Spinal cord (tissue), 10 donors: ENCODE results near the gene KCNQ1. TPM values are rescaled to one million over a fixed set of nuclear protein-coding genes. Genes with fewer than 3 reads are reported as not detected.

Source experiments
- DNase-seq, 6 donors: peaks; one replicate each; pipeline versions ENCODE4 v3.0.0 to v3.0.0-alpha.2; 2013 to 2015; ENCODE audit warnings: low spot score in 6 of 6, low read depth in 4 of 6
- H3K27ac ChIP-seq: one replicate; pipeline ENCODE4 v1.5.1; 2013; ENCODE audit warnings: low read depth, low read length, control low read depth
- H3K27me3 ChIP-seq: one replicate; pipeline ENCODE4 v1.6.1; 2013; ENCODE audit warnings: low read length; ENCODE audit not compliant: control insufficient read depth, insufficient read depth
- H3K36me3 ChIP-seq: one replicate; pipeline ENCODE4 v1.6.1; 2013; ENCODE audit warnings: low read length; ENCODE audit not compliant: control insufficient read depth, insufficient read depth
- H3K4me1 ChIP-seq: one replicate; pipeline ENCODE4 v1.6.1; 2013; ENCODE audit warnings: low read length; ENCODE audit not compliant: control insufficient read depth, insufficient read depth
- H3K4me3 ChIP-seq: one replicate; pipeline ENCODE4 v1.5.1; 2013; ENCODE audit warnings: low read depth, low read length, control low read depth
- H3K9me3 ChIP-seq: one replicate; pipeline ENCODE4 v1.6.1; 2013; ENCODE audit warnings: low read length; ENCODE audit not compliant: control insufficient read depth, insufficient read depth
- WGBS: methylation state at CpG from one replicate; pipeline ENCODE4 v1.1.5; 2013; ENCODE audit warnings: missing lambda C conversion rate; ENCODE audit not compliant: insufficient coverage; 5-methylcytosine and 5-hydroxymethylcytosine counted together
- polyA plus RNA-seq, 2 donors: library from polyadenylated mRNA; unstranded; fragments of 120-200 nt; gene quantifications; one replicate each; pipeline ENCODE4 v1.2.1, GENCODE V29; 2013; ENCODE audit not compliant: insufficient read length in 2 of 2
- total RNA-seq, 2 donors: library from RNA; depleted of rRNA in 1 of 2; stranded (reverse); fragments of 120-200 nt in 1 of 2; fragments of >200 nt in 1 of 2; gene quantifications; one replicate each; pipeline versions ENCODE4 v1.2.3 to v1.2.4, GENCODE V29; 2013 to 2014
- donor health status: healthy.

The KCNQ1 gene
- total and polyA plus RNA-seq, 4 donors, result 0.83 to 3.1 (median 2.1) TPM

GRCh38 chr11:2577031-2577990 lies 132.5 kb downstream of the KCNQ1 start:
- DNase-seq, result no peak
- peaks cover 69% of the 10 kb centered on the region for H3K4me1 ChIP-seq

GRCh38 chr11:2577991-2578928 lies 133.5 kb downstream of the KCNQ1 start:
- 88% methylated on average over 22 of the region's 22 CpGs for WGBS
- Histone ChIP-seq H3K27ac (no peak overlapping the region), H3K36me3 (peaks cover 5% of the 10 kb centered on the region), H3K9me3 (no peaks in the 10 kb centered on the region), H3K27me3 (no peaks in the 10 kb centered on the region), H3K4me3 (no peak overlapping the region), H3K4me1 (peaks cover 79% of the 10 kb centered on the region)
- no peak for DNase-seq

More at GRCh38 chr11:2577031-2577990, 132.5 kb downstream of the KCNQ1 start:
- WGBS, result 83% methylated on average over 30 of the region's 33 CpGs
- Histone ChIP-seq H3K36me3 (peaks cover 11% of the 10 kb centered on the region), H3K4me3 (no peak overlapping the region), H3K27ac (no peak overlapping the region), H3K9me3 (no peaks in the 10 kb centered on the region), H3K27me3 (no peaks in the 10 kb centered on the region)

- no peaks in the 10 kb centered on the region for H3K27me3 ChIP-seq
- H3K27ac ChIP-seq, result no peak overlapping the region
Observed at GRCh38 chr11:2578929-2579270, 134.1 kb downstream of the KCNQ1 start.

DNA sequence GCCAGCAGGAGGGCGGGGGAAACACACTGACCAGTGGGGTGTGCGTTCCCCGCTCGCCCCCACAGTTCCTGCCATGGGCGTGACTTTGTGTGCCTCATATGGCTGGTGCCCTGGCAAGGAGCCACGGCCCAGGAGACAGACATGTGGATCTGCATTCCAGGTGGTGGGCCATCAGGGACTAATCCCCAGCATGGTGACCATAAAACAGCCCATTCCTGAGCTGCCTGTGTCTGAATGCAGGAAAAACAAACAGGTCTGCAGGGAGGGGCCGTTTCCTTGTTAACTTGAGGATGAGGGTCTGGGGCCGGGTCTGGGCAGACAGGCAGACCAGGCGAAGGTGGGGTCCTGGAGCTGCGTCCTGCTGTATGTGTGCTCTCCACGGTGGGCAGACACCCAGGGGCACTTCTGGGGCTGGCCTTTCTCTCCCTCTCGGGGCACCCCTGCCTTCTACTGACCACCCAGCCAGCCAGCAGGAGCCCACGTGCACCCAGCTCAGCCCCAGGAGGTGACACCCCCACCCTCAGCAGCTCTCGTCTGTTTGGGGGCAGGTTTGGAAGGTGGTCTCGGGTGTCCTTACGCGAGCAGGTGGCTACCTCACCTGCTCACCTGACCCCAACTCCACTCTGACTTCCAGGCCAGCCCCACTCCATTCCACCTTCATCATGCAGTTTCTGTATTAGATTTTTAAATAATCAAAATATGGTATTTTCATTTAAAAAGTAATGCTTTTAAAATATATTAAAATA lies 134.7 kb downstream of the KCNQ1 start:
- WGBS, result 71% methylated on average over 11 of the region's 17 CpGs
- no peak for DNase-seq
- Histone ChIP-seq H3K27me3 (no peaks in the 10 kb centered on the region), H3K9me3 (no peaks in the 10 kb centered on the region), H3K4me3 (no peak overlapping the region), H3K27ac (no peak overlapping the region), H3K36me3 (peaks cover 2% of the 10 kb centered on the region), H3K4me1 (peaks cover 77% of the 10 kb centered on the region)

More at GRCh38 chr11:2578929-2579270, 134.1 kb downstream of the KCNQ1 start:
- WGBS, result 85% methylated on average over 7 of the region's 7 CpGs
- Histone ChIP-seq H3K9me3 (no peaks in the 10 kb centered on the region), H3K4me3 (no peak overlapping the region), H3K4me1 (peaks cover 80% of the 10 kb centered on the region), H3K36me3 (peaks cover 2% of the 10 kb centered on the region)
- DNase-seq, result no peak

DNA sequence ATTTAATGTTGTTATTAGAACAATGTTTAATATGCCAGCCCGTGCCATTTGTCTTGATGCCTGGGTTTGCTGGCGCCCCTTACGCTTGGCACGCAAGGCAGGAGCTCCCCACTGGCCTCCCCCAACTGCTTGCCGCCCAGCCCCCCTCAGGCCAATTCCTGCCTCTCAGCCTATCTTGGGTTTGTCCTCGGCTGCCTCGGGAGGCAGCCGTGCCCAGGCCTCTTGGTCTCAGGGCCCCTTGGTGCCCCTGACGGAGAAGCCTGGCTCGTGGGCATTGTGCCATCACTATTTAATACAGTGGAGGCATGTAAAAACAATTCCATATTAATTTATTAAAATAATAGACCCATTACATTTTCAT lies 135.2 kb downstream of the KCNQ1 start:
- H3K4me3 ChIP-seq, result no peak overlapping the region
- H3K27me3 ChIP-seq, result no peaks in the 10 kb centered on the region
- H3K4me1 ChIP-seq, result peaks cover 72% of the 10 kb centered on the region
- WGBS, result 79% methylated on average over 4 of the region's 10 CpGs
- H3K9me3 ChIP-seq, result no peaks in the 10 kb centered on the region
- peaks cover 2% of the 10 kb centered on the region for H3K36me3 ChIP-seq
- no peak overlapping the region for H3K27ac ChIP-seq
- no peak for DNase-seq

GRCh38 chr11:2580571-2581001 lies 135.8 kb downstream of the KCNQ1 start:
- WGBS, result 84% methylated on average over 13 of the region's 13 CpGs
- Histone ChIP-seq H3K36me3 (peaks cover 2% of the 10 kb centered on the region), H3K27ac (no peak overlapping the region)

DNA sequence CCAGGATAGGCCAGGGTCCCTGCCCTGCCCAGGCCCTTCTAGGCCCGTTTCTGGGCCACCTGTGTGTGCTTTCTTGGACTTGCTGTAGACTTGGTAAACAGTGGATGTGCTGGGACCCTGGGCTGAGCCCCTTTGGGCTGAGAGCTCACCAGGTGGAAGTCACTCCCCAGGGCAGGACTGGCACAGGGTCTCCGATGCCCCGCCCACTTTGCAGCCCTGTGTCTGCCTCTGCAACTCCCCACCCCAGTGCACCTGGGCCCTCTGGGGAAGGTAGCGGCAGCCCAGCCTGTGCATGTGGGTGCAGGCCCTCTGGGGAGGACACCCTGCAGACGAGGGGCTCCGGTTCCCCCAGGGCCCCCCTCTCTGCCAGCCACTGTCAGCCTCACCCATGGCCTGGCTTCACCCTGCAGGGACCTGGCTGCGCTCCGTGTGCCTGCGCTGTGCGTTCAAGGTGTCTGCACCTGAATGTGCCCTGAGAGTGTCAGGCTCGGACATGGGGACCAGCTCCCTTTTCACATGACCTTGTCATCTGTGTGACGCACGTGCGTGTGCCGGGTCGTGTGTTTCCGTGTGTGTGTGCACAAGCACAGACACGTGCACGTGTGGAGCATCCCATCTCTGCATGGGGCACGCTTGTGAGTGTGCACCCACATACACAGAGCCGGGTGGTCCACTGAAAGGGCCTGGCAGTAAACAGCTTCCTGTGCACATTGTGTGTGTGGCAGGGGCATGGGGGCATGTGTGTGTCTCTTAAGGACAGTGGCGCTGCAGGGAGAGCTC lies 136.5 kb downstream of the KCNQ1 start:
- no peak for DNase-seq
- H3K27me3 ChIP-seq, result no peaks in the 10 kb centered on the region
- peaks cover 69% of the 10 kb centered on the region for H3K4me1 ChIP-seq

More at GRCh38 chr11:2580571-2581001, 135.8 kb downstream of the KCNQ1 start:
- H3K9me3 ChIP-seq, result no peaks in the 10 kb centered on the region
- no peak overlapping the region for H3K4me3 ChIP-seq
- DNase-seq, result no peak
- H3K4me1 ChIP-seq, result peaks cover 69% of the 10 kb centered on the region
- H3K27me3 ChIP-seq, result no peaks in the 10 kb centered on the region

GRCh38 chr11:2581931-2582350 lies 137.1 kb downstream of the KCNQ1 start:
- Histone ChIP-seq H3K27me3 (no peaks in the 10 kb centered on the region), H3K36me3 (peaks cover 2% of the 10 kb centered on the region), H3K27ac (no peak overlapping the region), H3K4me1 (peaks cover 68% of the 10 kb centered on the region), H3K4me3 (no peak overlapping the region), H3K9me3 (no peaks in the 10 kb centered on the region)
- DNase-seq, result no peak
- WGBS, result 83% methylated on average over 22 of the region's 23 CpGs

More for the DNA sequence above, 136.5 kb downstream of the KCNQ1 start:
- Histone ChIP-seq H3K36me3 (peaks cover 2% of the 10 kb centered on the region), H3K9me3 (no peaks in the 10 kb centered on the region), H3K4me3 (no peak overlapping the region), H3K27ac (no peak overlapping the region)
- 94% methylated on average over 22 of the region's 22 CpGs for WGBS
